Neural crest cell (in vitro differentiated cells): ENCODE results near the gene PPP1R1B. TPM values are rescaled to one million over a fixed set of nuclear protein-coding genes. Genes with fewer than 3 reads are reported as not detected.

Experiments used
- DNase-seq: peaks from one replicate; pipeline ENCODE4 v3.0.0; 2021; ENCODE audit warnings: low read depth, mixed read lengths, low spot score
- H3K27ac Mint-ChIP-seq: one replicate; pipeline ENCODE4 v1.8.0; 2021; ENCODE audit warnings: mild to moderate bottlenecking, mixed read lengths; ENCODE audit not compliant: unreplicated experiment
- H3K27me3 Mint-ChIP-seq: 2 replicates; pipeline ENCODE4 v1.8.0; 2021; ENCODE audit warnings: low read depth, mild to moderate bottlenecking, mixed read lengths
- H3K36me3 Mint-ChIP-seq: 2 replicates; pipeline ENCODE4 v1.8.0; 2021; ENCODE audit warnings: low read depth, mild to moderate bottlenecking, mixed read lengths
- H3K4me1 Mint-ChIP-seq: 2 replicates; pipeline ENCODE4 v1.8.0; 2021; ENCODE audit warnings: mixed read lengths
- H3K4me3 Mint-ChIP-seq: one replicate; pipeline ENCODE4 v1.8.0; 2021; ENCODE audit warnings: mild to moderate bottlenecking, mixed read lengths
- H3K9me3 Mint-ChIP-seq: 2 replicates; pipeline ENCODE4 v1.8.0; 2021; ENCODE audit warnings: mixed read lengths
- total RNA-seq: library from RNA; stranded (reverse); gene quantifications from 2 replicates; pipeline ENCODE4 v1.2.1, GENCODE V29; 2021
- TF ChIP-seq, protein P1 (sequence below): fragments of 200-600 bp; sonication (generic); conservative IDR thresholded peaks from 2 replicates; pipeline ENCODE4 v1.5.0; 2021; ENCODE audit warnings: antibody characterized with exemption, mild to moderate bottlenecking

PPP1R1B gene
- total RNA-seq, 1 donor from 2014 or later, result not detected

DNA sequence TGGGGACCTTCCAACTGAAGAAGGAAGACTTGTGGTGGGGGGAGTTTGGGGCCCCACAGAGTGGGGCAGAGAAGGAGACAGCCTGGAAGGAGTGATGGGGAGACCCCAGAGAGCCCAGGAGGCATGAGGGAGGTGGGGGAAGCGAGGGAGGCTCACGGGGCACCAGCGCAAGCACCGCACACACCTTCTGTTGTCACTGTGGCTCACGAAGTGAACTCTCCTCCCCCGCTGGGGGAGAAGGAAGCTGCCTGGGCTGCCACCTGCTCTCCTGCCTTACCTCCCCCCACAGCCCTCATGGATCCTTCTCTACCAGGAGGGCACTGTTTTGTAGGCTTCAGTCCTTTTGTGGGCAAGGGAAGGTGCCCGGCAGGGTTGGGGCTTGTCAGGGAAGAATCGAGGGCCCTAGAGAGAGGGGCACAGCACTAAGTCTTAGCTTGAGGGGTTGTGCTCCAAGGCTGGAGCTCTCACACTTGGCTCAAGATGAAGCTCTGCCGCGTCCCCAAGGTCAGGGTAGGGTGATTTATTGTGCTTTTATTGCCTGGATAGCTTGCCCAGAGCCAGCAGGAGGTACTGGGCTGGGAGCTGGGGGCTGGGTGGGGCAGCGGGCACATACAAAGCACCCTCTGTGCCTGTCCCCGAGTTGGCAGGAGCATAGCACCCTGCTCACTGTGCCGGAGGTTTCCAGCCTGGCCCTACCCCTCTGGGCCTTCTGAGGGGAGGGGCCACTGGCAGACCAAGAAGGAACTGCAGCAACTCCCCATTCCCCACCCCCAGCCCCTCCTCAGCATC is 5.6 kb downstream of the PPP1R1B start:
- H3K4me3 Mint-ChIP-seq, result no peak overlapping the region
- H3K27ac Mint-ChIP-seq, result no peak overlapping the region
- DNase-seq, result no peak
- TF ChIP-seq, protein P1, sequence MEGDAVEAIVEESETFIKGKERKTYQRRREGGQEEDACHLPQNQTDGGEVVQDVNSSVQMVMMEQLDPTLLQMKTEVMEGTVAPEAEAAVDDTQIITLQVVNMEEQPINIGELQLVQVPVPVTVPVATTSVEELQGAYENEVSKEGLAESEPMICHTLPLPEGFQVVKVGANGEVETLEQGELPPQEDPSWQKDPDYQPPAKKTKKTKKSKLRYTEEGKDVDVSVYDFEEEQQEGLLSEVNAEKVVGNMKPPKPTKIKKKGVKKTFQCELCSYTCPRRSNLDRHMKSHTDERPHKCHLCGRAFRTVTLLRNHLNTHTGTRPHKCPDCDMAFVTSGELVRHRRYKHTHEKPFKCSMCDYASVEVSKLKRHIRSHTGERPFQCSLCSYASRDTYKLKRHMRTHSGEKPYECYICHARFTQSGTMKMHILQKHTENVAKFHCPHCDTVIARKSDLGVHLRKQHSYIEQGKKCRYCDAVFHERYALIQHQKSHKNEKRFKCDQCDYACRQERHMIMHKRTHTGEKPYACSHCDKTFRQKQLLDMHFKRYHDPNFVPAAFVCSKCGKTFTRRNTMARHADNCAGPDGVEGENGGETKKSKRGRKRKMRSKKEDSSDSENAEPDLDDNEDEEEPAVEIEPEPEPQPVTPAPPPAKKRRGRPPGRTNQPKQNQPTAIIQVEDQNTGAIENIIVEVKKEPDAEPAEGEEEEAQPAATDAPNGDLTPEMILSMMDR, result no peak
- H3K36me3 Mint-ChIP-seq, result no peaks in the 10 kb centered on the region
- no peaks in the 10 kb centered on the region for H3K9me3 Mint-ChIP-seq
- peaks cover 65% of the 10 kb centered on the region for H3K27me3 Mint-ChIP-seq
- H3K4me1 Mint-ChIP-seq, result peaks cover 15% of the 10 kb centered on the region

DNA sequence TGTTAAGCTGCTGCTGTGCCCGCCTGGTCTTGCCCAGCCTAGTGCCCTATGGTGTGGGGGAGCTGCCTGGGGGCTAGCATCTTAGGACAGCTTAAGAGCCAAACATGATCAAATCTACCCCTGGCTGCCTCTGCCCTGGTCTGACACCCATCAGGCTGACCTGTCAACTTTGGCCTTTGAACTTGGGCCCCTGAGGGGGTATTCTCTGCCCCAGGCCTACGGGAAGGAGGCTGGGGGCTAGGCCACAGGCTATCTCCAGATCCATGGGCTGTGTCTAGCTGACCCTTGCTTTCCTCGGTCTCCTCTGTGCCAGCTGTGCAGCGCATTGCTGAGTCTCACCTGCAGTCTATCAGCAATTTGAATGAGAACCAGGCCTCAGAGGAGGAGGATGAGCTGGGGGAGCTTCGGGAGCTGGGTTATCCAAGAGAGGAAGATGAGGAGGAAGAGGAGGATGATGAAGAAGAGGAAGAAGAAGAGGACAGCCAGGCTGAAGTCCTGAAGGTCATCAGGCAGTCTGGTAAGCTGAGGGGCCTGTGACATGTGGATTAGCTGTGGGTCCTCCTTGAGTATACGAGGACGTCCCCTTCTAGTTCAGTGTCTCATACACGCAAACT is 6.9 kb downstream of the PPP1R1B start:
- Mint-ChIP-seq H3K4me1 (peaks cover 28% of the 10 kb centered on the region), H3K27ac (no peak overlapping the region), H3K36me3 (no peaks in the 10 kb centered on the region), H3K4me3 (no peak overlapping the region), H3K27me3 (peaks cover 52% of the 10 kb centered on the region), H3K9me3 (no peaks in the 10 kb centered on the region)
- TF ChIP-seq, protein P1, result no peak
- no peak for DNase-seq

DNA sequence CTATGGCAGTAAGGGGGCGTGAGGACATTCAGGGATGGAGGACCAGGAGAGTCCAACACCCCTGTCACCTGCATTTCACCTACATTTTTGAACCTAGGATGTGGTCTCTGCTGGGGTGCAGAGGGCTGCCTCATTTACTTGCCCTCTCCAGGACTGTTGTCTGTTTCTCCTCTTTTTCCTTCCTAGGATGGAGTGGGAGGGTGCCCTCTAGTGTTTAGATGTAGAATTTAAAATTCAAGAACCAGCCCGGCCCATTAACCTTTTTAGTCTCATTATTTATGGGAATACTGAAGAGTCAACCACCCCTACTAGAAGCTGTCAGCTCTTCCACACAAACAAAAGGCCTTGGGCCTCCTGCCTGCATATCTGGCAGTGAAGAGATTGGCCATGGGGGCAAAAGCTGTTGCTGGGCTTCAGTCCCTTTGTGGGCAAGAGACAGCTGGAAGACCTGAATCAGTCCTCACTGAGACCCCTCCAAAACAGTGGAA is 7.7 kb downstream of the PPP1R1B start:
- Mint-ChIP-seq H3K27me3 (peaks cover 45% of the 10 kb centered on the region), H3K27ac (no peak overlapping the region), H3K36me3 (no peaks in the 10 kb centered on the region), H3K4me3 (peak overlapping the region; percentile 61), H3K4me1 (peaks cover 36% of the 10 kb centered on the region), H3K9me3 (no peaks in the 10 kb centered on the region)
- no peak for DNase-seq
- TF ChIP-seq, protein P1, result peak; percentile 77

DNA sequence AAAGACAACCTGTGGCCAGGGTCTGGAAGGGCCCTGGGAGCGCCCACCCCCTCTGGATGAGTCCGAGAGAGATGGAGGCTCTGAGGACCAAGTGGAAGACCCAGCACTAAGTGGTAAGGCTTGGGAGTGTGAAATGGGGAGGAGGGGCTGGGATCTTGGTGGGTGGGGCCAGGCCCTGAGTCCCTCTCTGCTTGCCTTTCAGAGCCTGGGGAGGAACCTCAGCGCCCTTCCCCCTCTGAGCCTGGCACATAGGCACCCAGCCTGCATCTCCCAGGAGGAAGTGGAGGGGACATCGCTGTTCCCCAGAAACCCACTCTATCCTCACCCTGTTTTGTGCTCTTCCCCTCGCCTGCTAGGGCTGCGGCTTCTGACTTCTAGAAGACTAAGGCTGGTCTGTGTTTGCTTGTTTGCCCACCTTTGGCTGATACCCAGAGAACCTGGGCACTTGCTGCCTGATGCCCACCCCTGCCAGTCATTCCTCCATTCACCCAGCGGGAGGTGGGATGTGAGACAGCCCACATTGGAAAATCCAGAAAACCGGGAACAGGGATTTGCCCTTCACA is 8.9 kb downstream of the PPP1R1B start:
- TF ChIP-seq, protein P1, result no peak
- no peak for DNase-seq
- Mint-ChIP-seq H3K27me3 (peaks cover 32% of the 10 kb centered on the region), H3K4me3 (peak overlapping the region; percentile 94), H3K9me3 (no peaks in the 10 kb centered on the region), H3K27ac (no peak overlapping the region), H3K4me1 (peaks cover 43% of the 10 kb centered on the region), H3K36me3 (no peaks in the 10 kb centered on the region)

DNA sequence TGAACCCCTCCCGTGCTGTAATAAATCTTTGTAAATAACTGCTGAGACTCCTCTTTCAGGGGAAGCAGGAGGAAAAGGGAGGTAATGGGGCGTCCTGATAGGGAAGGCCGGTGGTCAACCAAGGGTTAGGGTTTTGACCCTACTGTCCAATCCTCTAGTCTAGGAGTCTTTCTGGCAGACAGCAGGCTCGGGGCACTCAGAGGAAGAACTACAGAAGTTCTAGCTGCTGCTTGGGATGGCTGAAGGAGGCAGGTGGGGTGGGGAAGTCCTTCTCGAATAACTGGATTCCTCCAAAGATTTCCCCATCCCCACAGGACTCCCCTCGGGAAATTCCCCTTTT is 9.8 kb downstream of the PPP1R1B start:
- no peak for DNase-seq
- Mint-ChIP-seq H3K27me3 (peaks cover 23% of the 10 kb centered on the region), H3K9me3 (no peaks in the 10 kb centered on the region), H3K36me3 (no peaks in the 10 kb centered on the region), H3K27ac (peak overlapping the region; percentile 11), H3K4me1 (peaks cover 41% of the 10 kb centered on the region), H3K4me3 (peak overlapping the region; percentile 94)
- TF ChIP-seq, protein P1, result no peak
